Parathyroid adenoma (tissue), 2 donors: ENCODE measurements around the gene CDR2L.
"Not testable (repeated sequence)": the region's sequence is repeated elsewhere in the genome, so short reads cannot be mapped to it uniquely, and the experiment has no call there.

Source experiments
- H2AFZ ChIP-seq: fragments of 300-600 bp; sonication (generic); one replicate; pipeline ENCODE4 v1.7.0; 2017; ENCODE audit warnings: antibody characterized with exemption, mild to moderate bottlenecking
- H3K27ac ChIP-seq: fragments of 300-600 bp; sonication (generic); one replicate; pipeline ENCODE4 v1.7.0; 2017
- H3K27me3 ChIP-seq: fragments of 300-600 bp; sonication (generic); one replicate; pipeline ENCODE4 v1.7.0; 2017; ENCODE audit warnings: low read length; ENCODE audit not compliant: control insufficient read depth, insufficient read depth
- H3K36me3 ChIP-seq: fragments of 300-600 bp; sonication (generic); one replicate; pipeline ENCODE4 v1.7.0; 2017; ENCODE audit warnings: low read length; ENCODE audit not compliant: control insufficient read depth, insufficient read depth
- H3K4me1 ChIP-seq: fragments of 300-600 bp; sonication (generic); one replicate; pipeline ENCODE4 v1.7.0; 2017; ENCODE audit warnings: control low read depth
- H3K4me2 ChIP-seq: fragments of 300-600 bp; sonication (generic); one replicate; pipeline ENCODE4 v1.7.0; 2017; ENCODE audit warnings: low read length
- H3K4me3 ChIP-seq: fragments of 300-600 bp; sonication (generic); one replicate; pipeline ENCODE4 v1.7.0; 2017; ENCODE audit warnings: low read depth, low read length
- H3K79me2 ChIP-seq: fragments of 300-600 bp; sonication (generic); one replicate; pipeline ENCODE4 v1.7.0; 2017; ENCODE audit warnings: control low read depth
- H3K9ac ChIP-seq: fragments of 300-600 bp; sonication (generic); one replicate; pipeline ENCODE4 v1.7.0; 2017; ENCODE audit warnings: mild to moderate bottlenecking
- H3K9me3 ChIP-seq: fragments of 300-600 bp; sonication (generic); one replicate; pipeline ENCODE4 v1.7.0; 2017; ENCODE audit warnings: low read length; ENCODE audit not compliant: control insufficient read depth
- CTCF ChIP-seq: fragments of 300-600 bp; sonication (generic); IDR thresholded peaks from one replicate; pipeline ENCODE4 v1.7.0; 2017; ENCODE audit warnings: antibody characterized with exemption, mild to moderate bottlenecking
- donor health status: primary hyperparathyroidism.

CDR2L gene

GRCh38 chr17:75044716-75045115 is 57.3 kb downstream of the CDR2L start:
- H3K4me2 ChIP-seq, result no peak overlapping the region
- H3K79me2 ChIP-seq, result no peaks in the 10 kb centered on the region
- no peak overlapping the region for H3K4me3 ChIP-seq
- H3K9me3 ChIP-seq, result no peaks in the 10 kb centered on the region
- H2AFZ ChIP-seq, result no peak overlapping the region
- no peaks in the 10 kb centered on the region for H3K27me3 ChIP-seq
- no peak overlapping the region for H3K27ac ChIP-seq
- H3K4me1 ChIP-seq, result peaks cover 4% of the 10 kb centered on the region
- no peak for TF ChIP-seq CTCF
- H3K9ac ChIP-seq, result no peak overlapping the region
- H3K36me3 ChIP-seq, result no peaks in the 10 kb centered on the region

- not testable (repeated sequence) for H3K4me1 ChIP-seq, H3K79me2 ChIP-seq, H3K9me3 ChIP-seq, H3K27me3 ChIP-seq, H3K27ac ChIP-seq, H3K36me3 ChIP-seq
- Histone ChIP-seq H3K9ac (peak overlapping the region; percentile 71), H3K4me3 (peak overlapping the region; percentile 99), H3K4me2 (peak overlapping the region; percentile 77), H2AFZ (peak overlapping the region; percentile 98)
Measured at GRCh38 chr17:75045946-75046406, 58.5 kb downstream of the CDR2L start.

GRCh38 chr17:75046407-75047289 is 59.2 kb downstream of the CDR2L start, which contains the start of the genes ATP5PD and KCTD2:
ATP5PD (minus strand) TSS chr17:75046969; CDS start chr17:75042650, 4,319 bp downstream.
KCTD2 (plus strand) TSS chr17:75047225; CDS start chr17:75047251, 26 bp downstream.
- peak within 1 kb of the TSS; percentile 99 for H3K4me3 ChIP-seq
- peak within 1 kb of the TSS; percentile 77 for H3K4me2 ChIP-seq
- peak within 1 kb of the TSS; percentile 98 for H2AFZ ChIP-seq
- peak; percentile 22 for TF ChIP-seq CTCF
- H3K9ac ChIP-seq, result peak within 1 kb of the TSS; percentile 71
- H3K79me2 ChIP-seq, result no peaks in the 10 kb centered on the region
- no peaks in the 10 kb centered on the region for H3K27me3 ChIP-seq
- peak within 1 kb of the TSS; percentile 97 for H3K27ac ChIP-seq
- H3K36me3 ChIP-seq, result no peaks in the 10 kb centered on the region
- no peaks in the 10 kb centered on the region for H3K9me3 ChIP-seq
- H3K4me1 ChIP-seq, result peaks cover 4% of the 10 kb centered on the region

- H3K4me1 ChIP-seq, result peaks cover 4% of the 10 kb centered on the region
- H3K4me3 ChIP-seq, result peak overlapping the region; percentile 48
- TF ChIP-seq CTCF, result no peak
- H3K9me3 ChIP-seq, result no peaks in the 10 kb centered on the region
- H3K9ac ChIP-seq, result no peak overlapping the region
- no peaks in the 10 kb centered on the region for H3K36me3 ChIP-seq
- H3K79me2 ChIP-seq, result no peaks in the 10 kb centered on the region
- H3K27ac ChIP-seq, result no peak overlapping the region
- peak overlapping the region; percentile 85 for H2AFZ ChIP-seq
- H3K4me2 ChIP-seq, result peak overlapping the region; percentile 51
- H3K27me3 ChIP-seq, result no peaks in the 10 kb centered on the region
Measured at GRCh38 chr17:75047398-75048098, 60.1 kb downstream of the CDR2L start.

GRCh38 chr17:75048249-75048878 is 60.9 kb downstream of the CDR2L start:
- peaks cover 4% of the 10 kb centered on the region for H3K4me1 ChIP-seq
- H3K27me3 ChIP-seq, result no peaks in the 10 kb centered on the region
- peak overlapping the region; percentile 48 for H3K4me3 ChIP-seq
- H3K9me3 ChIP-seq, result no peaks in the 10 kb centered on the region
- no peak overlapping the region for H3K9ac ChIP-seq
- H3K79me2 ChIP-seq, result no peaks in the 10 kb centered on the region
- H3K27ac ChIP-seq, result no peak overlapping the region
- H3K4me2 ChIP-seq, result peak overlapping the region; percentile 51
- no peak for TF ChIP-seq CTCF
- H3K36me3 ChIP-seq, result no peaks in the 10 kb centered on the region
- no peak overlapping the region for H2AFZ ChIP-seq
